Endodermal cell (in vitro differentiated cells): ENCODE measurements around the gene COPG1. TPM values are rescaled to one million over a fixed set of nuclear protein-coding genes. Genes with fewer than 3 reads are reported as not detected.

Experiments
- DNase-seq: peaks from one replicate; pipeline ENCODE4 v3.0.0-alpha.2; 2017
- H3K27ac ChIP-seq: 2 replicates; pipeline ENCODE4 v1.5.1; 2013; ENCODE audit warnings: mild to moderate bottlenecking, low read depth, low read length, moderate library complexity
- H3K27me3 ChIP-seq: 2 replicates; pipeline ENCODE4 v1.6.1; 2013; ENCODE audit warnings: mild to moderate bottlenecking, low read length, moderate library complexity; ENCODE audit not compliant: insufficient read depth, control insufficient read depth, poor library complexity, severe bottlenecking
- H3K36me3 ChIP-seq: 2 replicates; pipeline ENCODE4 v1.7.0; 2013; ENCODE audit warnings: mild to moderate bottlenecking, low read length, moderate library complexity; ENCODE audit not compliant: control insufficient read depth, insufficient read depth
- H3K4me1 ChIP-seq: one replicate; pipeline ENCODE4 v1.7.0; 2013; ENCODE audit warnings: low read length; ENCODE audit not compliant: control insufficient read depth, insufficient read depth
- H3K4me3 ChIP-seq: 2 replicates; pipeline ENCODE4 v1.5.1; 2013; ENCODE audit warnings: mild to moderate bottlenecking, low read length, moderate library complexity
- H3K9ac ChIP-seq: 2 replicates; pipeline ENCODE4 v1.6.1; 2013; ENCODE audit warnings: mild to moderate bottlenecking, low read length, moderate library complexity; ENCODE audit not compliant: poor library complexity, severe bottlenecking; ENCODE audit errors: extremely low read depth
- H3K9me3 ChIP-seq: 2 replicates; pipeline ENCODE4 v1.6.1; 2013; ENCODE audit warnings: mild to moderate bottlenecking, low read length, moderate library complexity; ENCODE audit not compliant: control insufficient read depth
- H3K27ac Mint-ChIP-seq: 2 replicates; pipeline ENCODE4 v1.8.0; 2020; ENCODE audit warnings: mixed read lengths
- H3K27me3 Mint-ChIP-seq: 2 replicates; pipeline ENCODE4 v1.8.0; 2021; ENCODE audit warnings: mild to moderate bottlenecking, mixed read lengths; ENCODE audit not compliant: insufficient read depth
- H3K36me3 Mint-ChIP-seq: 2 replicates; pipeline ENCODE4 v1.8.0; 2020; ENCODE audit warnings: low read depth, mixed read lengths
- H3K4me1 Mint-ChIP-seq: 2 replicates; pipeline ENCODE4 v1.8.0; 2020; ENCODE audit warnings: mixed read lengths
- H3K4me3 Mint-ChIP-seq: 2 replicates; pipeline ENCODE4 v1.8.0; 2020; ENCODE audit warnings: mild to moderate bottlenecking, moderate library complexity, mixed read lengths
- H3K9me3 Mint-ChIP-seq: 2 replicates; pipeline ENCODE4 v1.8.0; 2020; ENCODE audit warnings: mild to moderate bottlenecking, mixed read lengths
- CTCF ChIP-seq: fragments of 200-600 bp; sonication (generic); conservative IDR thresholded peaks from 2 replicates; pipeline ENCODE4 v1.5.0; 2021; ENCODE audit warnings: antibody characterized with exemption, mild to moderate bottlenecking
- WGBS, 2 experiments: methylation state at CpG; one replicate each; pipeline versions ENCODE4 v1.1.5 to v1.1.7; 2013; ENCODE audit warnings: missing lambda C conversion rate in 2 of 2, mixed read lengths in 1 of 2; ENCODE audit not compliant: insufficient coverage in 1 of 2, insufficient read length in 1 of 2; 5-methylcytosine and 5-hydroxymethylcytosine counted together
- total RNA-seq, 2 donors: library from RNA; stranded (reverse); fragmentation: NEBNext Ultra II Directional in 1 of 2; extraction: Animal tissue kit (Norgen Biotek cat#: 25700) in 1 of 2; gene quantifications; 2 replicates in 1 of 2; 3 replicates in 1 of 2; pipeline ENCODE4 v1.2.1, GENCODE V29; 2021

COPG1 gene
- total RNA-seq, 2 donors from 2014 or later = 151 to 193 TPM

DNA sequence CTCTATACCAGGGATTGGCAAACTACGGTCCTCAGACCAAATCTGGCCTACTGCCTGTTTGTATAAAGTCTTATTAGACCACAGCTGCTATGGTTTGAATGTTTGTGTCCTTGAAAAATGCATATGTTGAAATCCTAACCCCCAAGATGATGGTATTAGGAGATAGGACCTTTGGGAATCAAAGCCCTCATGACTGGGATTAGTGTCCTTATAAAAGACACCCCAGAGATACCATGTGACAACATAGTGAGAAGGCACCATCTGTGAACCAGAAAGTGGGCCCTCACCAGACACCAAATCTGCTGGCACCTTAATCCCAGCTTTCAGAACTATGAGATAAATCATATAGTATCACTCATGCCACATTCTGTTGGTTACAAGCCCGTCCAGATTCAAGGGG, 36.7 kb downstream of the COPG1 start:
- H3K27ac ChIP-seq = no peak overlapping the region
- no peaks in the 10 kb centered on the region for H3K4me1 ChIP-seq
- H3K4me3 ChIP-seq = no peak overlapping the region
- DNase-seq = no peak
- TF ChIP-seq CTCF = no peak
- no peaks in the 10 kb centered on the region for H3K9me3 ChIP-seq
- Mint-ChIP-seq H3K27me3 (no peaks in the 10 kb centered on the region), H3K27ac (no peak overlapping the region), H3K36me3 (peaks cover 22% of the 10 kb centered on the region), H3K9me3 (no peaks in the 10 kb centered on the region), H3K4me3 (no peak overlapping the region), H3K4me1 (no peaks in the 10 kb centered on the region)
- WGBS, 2 experiments = 89 to 95% methylated on average over 1 to 2 of the region's 2 CpGs
- H3K27me3 ChIP-seq = no peaks in the 10 kb centered on the region
- no peak overlapping the region for H3K9ac ChIP-seq
- H3K36me3 ChIP-seq = peaks cover 46% of the 10 kb centered on the region

- H3K4me3 ChIP-seq = no peak overlapping the region
- H3K27ac ChIP-seq = no peak overlapping the region
- Mint-ChIP-seq H3K9me3 (no peaks in the 10 kb centered on the region), H3K27ac (no peak overlapping the region), H3K36me3 (peaks cover 31% of the 10 kb centered on the region), H3K27me3 (no peaks in the 10 kb centered on the region), H3K4me3 (no peak overlapping the region), H3K4me1 (no peaks in the 10 kb centered on the region)
- peaks cover 54% of the 10 kb centered on the region for H3K36me3 ChIP-seq
- no peaks in the 10 kb centered on the region for H3K27me3 ChIP-seq
- no peak for TF ChIP-seq CTCF
- 93% methylated on average over 2 of the region's 3 CpGs; no CpG with 5 or more reads in 1 of the 2 experiments for WGBS, 2 experiments
- H3K9ac ChIP-seq = no peak overlapping the region
- no peaks in the 10 kb centered on the region for H3K9me3 ChIP-seq
- DNase-seq = no peak
- no peaks in the 10 kb centered on the region for H3K4me1 ChIP-seq
Observed at GRCh38 chr3:129288446-129288845, 39.0 kb downstream of the COPG1 start.

GRCh38 chr3:129289201-129289921, 40.0 kb downstream of the COPG1 start:
- no peak for TF ChIP-seq CTCF
- 90 to 97% methylated on average over 3 to 6 of the region's 6 CpGs for WGBS, 2 experiments
- no peak overlapping the region for H3K4me3 ChIP-seq
- H3K9me3 ChIP-seq = no peaks in the 10 kb centered on the region
- Mint-ChIP-seq H3K36me3 (peaks cover 36% of the 10 kb centered on the region), H3K27me3 (no peaks in the 10 kb centered on the region), H3K4me1 (no peaks in the 10 kb centered on the region), H3K27ac (no peak overlapping the region), H3K9me3 (no peaks in the 10 kb centered on the region), H3K4me3 (no peak overlapping the region)
- H3K9ac ChIP-seq = no peak overlapping the region
- no peak for DNase-seq
- peaks cover 60% of the 10 kb centered on the region for H3K36me3 ChIP-seq
- H3K4me1 ChIP-seq = no peaks in the 10 kb centered on the region
- H3K27me3 ChIP-seq = no peaks in the 10 kb centered on the region
- H3K27ac ChIP-seq = no peak overlapping the region
